ENCODE data around the gene CETN2.

- TF ChIP-seq CTCF (optimal IDR thresholded peaks at IDR 0.05 in 1 of 3, IDR thresholded peaks at IDR 0.05 in 1 of 3, conservative IDR thresholded peaks at IDR 0.05 in 1 of 3; ENCODE audit: extremely low read depth in 1 of 3, insufficient read depth in 2 of 3, low read length in 3 of 3) (no peak), EZH2 (IDR thresholded peaks at IDR 0.05; ENCODE audit: low read length) (no peak)
These were observed 16.7 kb upstream of the CETN2 start for GRCh38 chrX:152847281-152847680.
